Peyer's patch (tissue), 4 donors: Measurements from ENCODE around the gene LILRA5. TPM values are rescaled to one million over a fixed set of nuclear protein-coding genes. Genes with fewer than 3 reads are reported as not detected.
"Not testable (repeated sequence)": the region's sequence is repeated elsewhere in the genome, so short reads cannot be mapped to it uniquely, and the experiment has no call there.

Source experiments
- DNase-seq, 3 donors: peaks; one replicate each; pipeline ENCODE4 v3.0.0-alpha.2; 2017 to 2019
- H3K27ac ChIP-seq, 4 donors: fragments of 200-600 bp; sonication (generic); one replicate each; pipeline ENCODE4 v1.5.1; 2016 to 2019
- H3K27me3 ChIP-seq, 2 donors: fragments of 200-600 bp; sonication (generic); one replicate each; pipeline ENCODE4 v1.5.1; 2019
- H3K36me3 ChIP-seq, 3 donors: fragments of 200-600 bp; sonication (generic); one replicate each; pipeline ENCODE4 v1.5.1; 2016 to 2019
- H3K4me1 ChIP-seq, 4 donors: fragments of 200-600 bp; sonication (generic); one replicate each; pipeline ENCODE4 v1.5.1; 2016 to 2019
- H3K4me3 ChIP-seq, 4 donors: fragments of 200-600 bp; sonication (generic); 1 replicate in 3 of 4; 2 replicates in 1 of 4; pipeline ENCODE4 v1.5.1; 2016 to 2019; ENCODE audit warnings: mild to moderate bottlenecking in 1 of 4
- H3K9me3 ChIP-seq, 4 donors: fragments of 200-600 bp; sonication (generic); one replicate each; pipeline ENCODE4 v1.5.1; 2016 to 2019; ENCODE audit warnings: mild to moderate bottlenecking in 1 of 4
- POLR2A ChIP-seq, 2 donors: fragments of 450-650 bp; IDR thresholded peaks; one replicate each; pipeline ENCODE4 v1.5.1; 2017; ENCODE audit warnings: antibody characterized with exemption in 2 of 2, mild to moderate bottlenecking in 2 of 2, moderate library complexity in 2 of 2
- total RNA-seq, 4 donors: library from RNA; depleted of rRNA; stranded (reverse); fragments of >200 nt; gene quantifications; one replicate each; pipeline ENCODE4 v1.1.0, GENCODE V29; 2016
- TF ChIP-seq, protein P1 (sequence below), 6 experiments: fragments of 450-650 bp in 4 of 6; fragments of 200-600 bp in 2 of 6; sonication (generic) in 1 of 6; IDR thresholded peaks; one replicate each; pipeline ENCODE4 v1.5.1; 2017 to 2019; ENCODE audit warnings: antibody characterized with exemption in 6 of 6, mild to moderate bottlenecking in 3 of 6, moderate library complexity in 1 of 6

Gene LILRA5
- total RNA-seq, 4 donors from 2014 or later, result 1.9 to 4.1 TPM; not detected in 2

DNA sequence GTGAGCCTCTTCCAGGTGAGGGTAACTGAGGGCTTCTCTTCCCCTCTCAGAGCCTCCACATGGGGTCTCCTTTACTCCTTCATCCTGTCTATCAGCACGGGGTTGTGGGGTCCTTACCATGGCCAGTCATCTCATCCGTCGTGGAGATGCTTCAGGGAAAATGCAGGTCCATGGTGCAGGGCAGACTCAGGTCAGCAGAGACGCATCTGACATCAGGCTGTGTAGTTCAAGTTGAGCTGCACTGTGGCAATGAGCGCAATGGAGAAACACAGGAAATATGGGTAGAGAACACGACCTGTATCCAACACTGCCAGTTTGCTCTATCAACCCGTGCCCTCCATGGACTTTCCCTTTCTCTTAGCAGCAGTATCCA is 13.9 kb downstream of the LILRA5 start:
- DNase-seq, result no peak
- H3K27me3 ChIP-seq, result no peaks in the 10 kb centered on the region
- H3K9me3 ChIP-seq, result no peaks in the 10 kb centered on the region
- no peaks in the 10 kb centered on the region for H3K4me1 ChIP-seq
- no peaks in the 10 kb centered on the region for H3K36me3 ChIP-seq
- H3K27ac ChIP-seq, result no peak overlapping the region
- H3K4me3 ChIP-seq, result no peak overlapping the region
- TF ChIP-seq, protein P1, sequence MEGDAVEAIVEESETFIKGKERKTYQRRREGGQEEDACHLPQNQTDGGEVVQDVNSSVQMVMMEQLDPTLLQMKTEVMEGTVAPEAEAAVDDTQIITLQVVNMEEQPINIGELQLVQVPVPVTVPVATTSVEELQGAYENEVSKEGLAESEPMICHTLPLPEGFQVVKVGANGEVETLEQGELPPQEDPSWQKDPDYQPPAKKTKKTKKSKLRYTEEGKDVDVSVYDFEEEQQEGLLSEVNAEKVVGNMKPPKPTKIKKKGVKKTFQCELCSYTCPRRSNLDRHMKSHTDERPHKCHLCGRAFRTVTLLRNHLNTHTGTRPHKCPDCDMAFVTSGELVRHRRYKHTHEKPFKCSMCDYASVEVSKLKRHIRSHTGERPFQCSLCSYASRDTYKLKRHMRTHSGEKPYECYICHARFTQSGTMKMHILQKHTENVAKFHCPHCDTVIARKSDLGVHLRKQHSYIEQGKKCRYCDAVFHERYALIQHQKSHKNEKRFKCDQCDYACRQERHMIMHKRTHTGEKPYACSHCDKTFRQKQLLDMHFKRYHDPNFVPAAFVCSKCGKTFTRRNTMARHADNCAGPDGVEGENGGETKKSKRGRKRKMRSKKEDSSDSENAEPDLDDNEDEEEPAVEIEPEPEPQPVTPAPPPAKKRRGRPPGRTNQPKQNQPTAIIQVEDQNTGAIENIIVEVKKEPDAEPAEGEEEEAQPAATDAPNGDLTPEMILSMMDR (IDR thresholded peaks at IDR 0.05), result no peak
- no peak for TF ChIP-seq POLR2A (IDR thresholded peaks at IDR 0.05)

DNA sequence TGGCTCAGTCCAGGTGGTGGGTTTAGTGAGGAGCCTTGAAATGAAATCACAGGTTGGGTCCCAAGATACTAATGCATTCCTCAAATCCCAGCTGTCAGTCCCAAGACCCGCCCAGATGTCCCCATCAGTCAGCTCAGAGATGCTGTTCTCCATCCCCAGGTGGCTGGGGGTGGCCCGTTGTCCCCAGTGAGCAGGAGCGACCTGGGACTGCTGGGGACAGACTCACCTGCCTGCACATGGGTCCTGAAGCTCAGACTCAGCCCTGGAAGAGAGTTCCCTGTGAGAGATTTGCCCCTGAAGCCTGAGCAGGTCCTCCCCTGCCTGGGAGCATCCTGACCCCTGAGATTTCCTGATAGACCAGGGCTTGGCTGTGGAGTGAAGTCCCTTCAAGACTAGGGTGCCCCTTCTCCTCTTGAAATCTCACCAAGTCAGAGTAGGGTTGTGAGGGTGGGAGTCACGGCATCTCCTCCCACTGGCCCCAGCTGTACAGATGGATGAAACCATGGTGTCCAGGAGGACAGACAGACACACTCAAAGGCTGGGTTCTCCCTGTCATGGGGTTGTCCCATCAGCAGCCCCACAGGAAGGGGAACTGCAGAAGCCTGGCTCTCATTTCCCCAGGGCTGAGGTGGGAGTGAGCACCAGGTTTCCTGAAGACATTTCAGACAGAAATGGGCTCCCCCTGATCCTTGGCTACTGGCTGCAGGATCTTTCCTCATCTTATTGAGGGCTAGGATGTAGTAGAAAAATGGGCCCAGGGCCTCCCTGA is 14.4 kb downstream of the LILRA5 start:
- no peaks in the 10 kb centered on the region for H3K27me3 ChIP-seq
- no peak for DNase-seq
- H3K4me3 ChIP-seq, result no peak overlapping the region
- no peak for TF ChIP-seq POLR2A (IDR thresholded peaks at IDR 0.05)
- TF ChIP-seq, protein P1 (IDR thresholded peaks at IDR 0.05), result no peak
- H3K9me3 ChIP-seq, result no peaks in the 10 kb centered on the region
- no peaks in the 10 kb centered on the region for H3K4me1 ChIP-seq
- H3K27ac ChIP-seq, result no peak overlapping the region
- H3K36me3 ChIP-seq, result no peaks in the 10 kb centered on the region

DNA sequence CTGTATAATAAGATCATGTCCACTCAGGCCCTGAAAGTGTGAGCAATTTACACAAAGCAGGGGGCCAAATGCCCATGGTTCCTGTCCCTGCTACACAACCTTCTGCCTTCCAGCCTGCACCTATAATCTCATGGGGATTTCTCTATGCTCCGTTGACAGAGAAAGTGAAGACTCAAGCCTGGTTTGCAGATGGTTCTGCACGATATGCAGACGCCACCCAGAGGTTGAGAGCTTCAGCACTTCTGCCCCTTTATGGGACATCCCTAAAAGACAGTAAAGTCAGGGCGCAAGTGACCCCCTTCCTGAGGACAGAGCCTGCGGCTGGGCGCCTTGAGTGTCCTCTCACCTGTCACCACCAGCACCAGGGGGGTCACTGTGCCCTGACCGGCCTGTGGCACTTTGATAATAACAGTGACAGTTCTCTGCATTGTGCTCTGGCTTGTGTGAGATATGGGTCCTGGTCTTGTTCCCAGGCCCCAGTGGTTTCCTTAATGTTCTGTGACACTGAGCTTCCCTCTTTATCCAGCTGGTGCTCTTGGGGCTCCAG is 15.1 kb downstream of the LILRA5 start:
- H3K27me3 ChIP-seq, result no peaks in the 10 kb centered on the region
- no peak for DNase-seq
- H3K4me1 ChIP-seq, result no peaks in the 10 kb centered on the region
- no peak overlapping the region for H3K27ac ChIP-seq
- no peaks in the 10 kb centered on the region for H3K36me3 ChIP-seq
- TF ChIP-seq, protein P1 (IDR thresholded peaks at IDR 0.05), result no peak
- no peak for TF ChIP-seq POLR2A (IDR thresholded peaks at IDR 0.05)
- H3K9me3 ChIP-seq, result no peaks in the 10 kb centered on the region
- no peak overlapping the region for H3K4me3 ChIP-seq

DNA sequence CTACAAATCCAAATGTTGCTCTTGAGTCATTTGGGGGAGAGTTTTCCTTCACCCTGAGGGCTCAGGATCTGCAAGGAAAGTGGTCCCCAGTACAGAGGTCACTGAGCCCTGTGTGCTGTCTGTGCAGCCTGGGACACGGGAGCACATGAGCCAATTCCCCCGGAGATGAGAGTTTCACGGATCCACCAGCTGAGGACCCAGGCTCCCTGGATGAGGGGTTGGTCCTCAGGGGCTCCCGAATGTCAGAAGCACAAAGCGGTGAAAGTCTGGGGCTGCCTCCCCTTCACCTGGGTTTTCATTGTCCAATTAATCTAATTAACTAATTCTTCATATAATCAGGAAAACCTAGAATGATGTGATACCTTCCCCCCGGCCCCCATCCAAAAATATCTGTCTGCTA is 18.4 kb downstream of the LILRA5 start:
- Histone ChIP-seq H3K4me1 (no peaks in the 10 kb centered on the region), H3K4me3 (no peak overlapping the region), H3K27me3 (no peaks in the 10 kb centered on the region), H3K9me3 (no peaks in the 10 kb centered on the region), H3K27ac (no peak overlapping the region), H3K36me3 (no peaks in the 10 kb centered on the region)
- TF ChIP-seq POLR2A (IDR thresholded peaks at IDR 0.05), result no peak
- TF ChIP-seq, protein P1 (IDR thresholded peaks at IDR 0.05), result no peak
- DNase-seq, result no peak

DNA sequence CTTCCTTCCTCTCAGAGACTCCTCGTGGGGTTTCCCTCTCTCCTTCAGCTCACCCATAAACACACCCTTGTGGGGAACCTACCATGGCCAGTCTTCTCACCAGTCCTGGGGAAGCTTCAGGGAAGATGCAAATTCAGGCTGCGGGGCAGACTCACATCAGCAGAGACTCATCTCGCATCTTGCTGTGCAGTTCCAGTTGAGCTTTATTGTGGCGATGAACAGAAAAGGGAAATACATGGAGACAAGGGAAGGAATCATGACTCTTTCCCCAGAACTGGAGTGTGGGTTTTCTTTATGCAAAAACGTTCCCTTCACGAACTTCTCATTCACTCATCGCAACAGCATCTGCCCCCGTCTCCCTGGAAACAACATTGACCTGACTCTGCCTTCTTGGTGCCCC is 23.8 kb downstream of the LILRA5 start:
- not testable (repeated sequence) for DNase-seq, H3K36me3 ChIP-seq

DNA sequence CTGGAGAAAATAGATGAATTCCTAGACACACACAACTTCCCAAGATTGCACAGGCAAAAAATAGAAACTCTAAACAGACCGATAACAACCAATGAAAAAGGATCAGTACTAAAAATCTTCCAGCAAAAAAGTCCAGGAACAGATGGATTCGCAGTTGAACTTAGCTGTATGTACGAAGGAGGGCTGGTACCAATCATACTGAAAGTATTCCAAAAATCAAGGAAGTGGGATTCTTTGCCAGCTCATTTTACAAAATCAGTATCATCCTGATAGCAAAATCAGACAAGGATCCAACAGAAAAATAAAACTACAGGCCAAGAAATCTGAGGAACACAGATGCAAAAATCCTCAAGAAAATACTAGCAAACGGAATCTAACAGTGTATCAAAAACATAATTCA is 25.5 kb downstream of the LILRA5 start:
- H3K27ac ChIP-seq, result no peak overlapping the region
- H3K27me3 ChIP-seq, result no peaks in the 10 kb centered on the region
- H3K4me1 ChIP-seq, result no peaks in the 10 kb centered on the region
- DNase-seq, result no peak
- H3K36me3 ChIP-seq, result no peaks in the 10 kb centered on the region
- H3K9me3 ChIP-seq, result no peaks in the 10 kb centered on the region
- TF ChIP-seq, protein P1 (IDR thresholded peaks at IDR 0.05), result no peak
- TF ChIP-seq POLR2A (IDR thresholded peaks at IDR 0.05), result no peak
- no peak overlapping the region for H3K4me3 ChIP-seq

More for the DNA sequence above, 23.8 kb downstream of the LILRA5 start:
- not testable (repeated sequence) for H3K27me3 ChIP-seq, H3K9me3 ChIP-seq, H3K27ac ChIP-seq, H3K4me1 ChIP-seq, H3K4me3 ChIP-seq

DNA sequence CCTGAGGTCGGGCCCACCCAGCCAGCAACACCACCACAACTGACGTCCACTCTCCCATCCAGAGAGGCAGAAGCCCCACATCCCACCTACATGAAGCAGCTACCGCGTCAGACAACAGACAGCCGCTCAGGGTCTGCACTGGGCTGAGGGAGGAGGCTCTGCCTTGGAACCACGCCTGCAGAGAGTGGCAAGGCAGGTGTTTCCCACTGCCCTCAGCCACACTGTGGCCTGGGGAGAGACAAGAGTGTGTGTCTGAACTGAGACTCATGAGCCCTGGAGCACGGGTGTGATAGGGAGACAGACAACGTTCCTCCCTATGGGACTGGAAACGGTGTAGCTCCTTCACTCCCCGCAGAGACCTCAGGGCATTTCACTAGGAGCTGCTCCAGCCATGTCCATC is 26.7 kb downstream of the LILRA5 start:
- H3K36me3 ChIP-seq, H3K4me1 ChIP-seq, H3K9me3 ChIP-seq, H3K27me3 ChIP-seq, H3K4me3 ChIP-seq, DNase-seq: not testable (repeated sequence)
- peak overlapping the region in 2 of 4 donors; percentile 43 to 67 for H3K27ac ChIP-seq

DNA sequence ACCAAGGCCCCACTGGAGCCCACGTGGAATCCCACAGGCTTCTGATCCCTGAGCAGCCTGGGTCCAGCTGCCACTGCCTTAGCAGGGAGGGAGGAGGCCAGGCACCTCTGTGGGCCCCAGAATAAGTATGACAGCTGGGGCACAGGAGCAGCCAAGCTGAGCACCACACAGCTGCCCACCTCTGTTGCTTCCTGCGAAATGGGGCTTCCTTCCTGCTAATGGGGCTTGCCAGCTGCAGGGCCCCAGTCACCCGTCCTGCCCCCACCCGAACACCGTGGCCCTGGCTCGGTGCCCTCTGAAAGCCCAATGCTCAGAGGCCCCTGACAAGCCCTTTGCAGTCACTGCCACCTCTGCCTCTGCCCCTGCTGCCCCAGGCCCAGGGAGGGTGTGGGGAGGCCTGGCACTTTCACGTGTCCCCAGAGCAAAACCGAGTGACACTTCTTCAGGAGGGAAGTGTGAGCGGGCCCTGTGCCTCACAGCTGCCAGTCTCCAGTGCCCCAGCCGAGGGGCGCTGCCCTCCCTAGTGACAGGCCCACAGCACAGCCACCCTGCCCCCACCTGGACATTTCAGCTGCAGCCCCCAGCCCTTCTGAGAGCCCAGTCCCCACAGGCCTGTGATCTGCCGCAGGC is 27.4 kb downstream of the LILRA5 start:
- H3K36me3 ChIP-seq, H3K27me3 ChIP-seq, H3K4me3 ChIP-seq, H3K4me1 ChIP-seq, H3K9me3 ChIP-seq: not testable (repeated sequence)
- H3K27ac ChIP-seq, result peak overlapping the region in 2 of 4 donors; percentile 43 to 67
- DNase-seq, result peak in 2 of 3 donors; percentile 46 to 55
